PFSK-1 (cell line): ENCODE results near the gene TRIM54.

Source experiments
- POLR2AphosphoS5 ChIP-seq: IDR thresholded peaks from 2 replicates; pipeline ENCODE4 v1.6.1; 2012; ENCODE audit warnings: low read depth, mild to moderate bottlenecking, control low read depth, low read length, moderate library complexity
- TAF1 ChIP-seq: IDR thresholded peaks from 2 replicates; pipeline ENCODE4 v1.6.1; 2012; ENCODE audit warnings: low read length, control low read depth, borderline replicate concordance; ENCODE audit not compliant: insufficient read depth

GRCh38 chr2:27320958-27321543 is 38.8 kb downstream of the TRIM54 start:
- no peak for TF ChIP-seq TAF1
- peak; percentile 65; the same call in 1 of the 2 replicates for TF ChIP-seq POLR2AphosphoS5
